Chondrocyte (in vitro differentiated cells): Measurements from ENCODE around the gene SMIM9. TPM values are rescaled to one million over a fixed set of nuclear protein-coding genes. Genes with fewer than 3 reads are reported as not detected.

Source experiments
- DNase-seq: peaks from one replicate; pipeline ENCODE4 v3.0.0; 2021; ENCODE audit warnings: mixed read lengths, low spot score
- H3K27ac Mint-ChIP-seq: one replicate; pipeline ENCODE4 v1.8.0; 2021; ENCODE audit warnings: mild to moderate bottlenecking, moderate library complexity, mixed read lengths; ENCODE audit not compliant: unreplicated experiment
- H3K27me3 Mint-ChIP-seq: 2 replicates; pipeline ENCODE4 v1.8.0; 2021; ENCODE audit warnings: low read depth, mixed read lengths
- H3K36me3 Mint-ChIP-seq: 2 replicates; pipeline ENCODE4 v1.8.0; 2021; ENCODE audit warnings: low read depth, mixed read lengths
- H3K4me1 Mint-ChIP-seq: 2 replicates; pipeline ENCODE4 v1.8.0; 2021; ENCODE audit warnings: low read depth, mild to moderate bottlenecking, mixed read lengths
- H3K4me3 Mint-ChIP-seq: one replicate; pipeline ENCODE4 v1.8.0; 2021; ENCODE audit warnings: mild to moderate bottlenecking, moderate library complexity, mixed read lengths; ENCODE audit not compliant: unreplicated experiment
- H3K9me3 Mint-ChIP-seq: 2 replicates; pipeline ENCODE4 v1.8.0; 2021; ENCODE audit warnings: low read depth, mixed read lengths
- CTCF ChIP-seq: fragments of 200-600 bp; sonication (generic); IDR thresholded peaks from 2 replicates; pipeline ENCODE4 v1.5.0; 2021; ENCODE audit warnings: antibody characterized with exemption, mild to moderate bottlenecking, moderate library complexity
- total RNA-seq: library from RNA; stranded (reverse); gene quantifications from 3 replicates; pipeline ENCODE4 v1.2.1, GENCODE V29; 2021

The SMIM9 gene
- total RNA-seq, 1 donor from 2014 or later = not detected

GRCh38 chrX:154799556-154800348 is 34.7 kb downstream of the SMIM9 start:
- Mint-ChIP-seq H3K27ac (peak overlapping the region; percentile 85), H3K4me1 (peaks cover 34% of the 10 kb centered on the region), H3K4me3 (no peak overlapping the region), H3K27me3 (no peaks in the 10 kb centered on the region), H3K36me3 (no peaks in the 10 kb centered on the region), H3K9me3 (peaks cover 10% of the 10 kb centered on the region)
- no peak for TF ChIP-seq CTCF
- DNase-seq = no peak

- Mint-ChIP-seq H3K4me1 (peaks cover 27% of the 10 kb centered on the region), H3K4me3 (no peak overlapping the region), H3K36me3 (no peaks in the 10 kb centered on the region), H3K9me3 (peaks cover 13% of the 10 kb centered on the region), H3K27me3 (no peaks in the 10 kb centered on the region), H3K27ac (no peak overlapping the region)
- TF ChIP-seq CTCF = no peak
- no peak for DNase-seq
Measured at GRCh38 chrX:154797006-154797405, 37.5 kb downstream of the SMIM9 start.

GRCh38 chrX:154795016-154795415 is 39.4 kb downstream of the SMIM9 start:
- Mint-ChIP-seq H3K27me3 (no peaks in the 10 kb centered on the region), H3K4me1 (peaks cover 24% of the 10 kb centered on the region), H3K27ac (no peak overlapping the region), H3K36me3 (no peaks in the 10 kb centered on the region), H3K4me3 (no peak overlapping the region), H3K9me3 (peaks cover 23% of the 10 kb centered on the region)
- no peak for DNase-seq
- TF ChIP-seq CTCF = no peak

- Mint-ChIP-seq H3K36me3 (no peaks in the 10 kb centered on the region), H3K27ac (no peak overlapping the region), H3K9me3 (peaks cover 17% of the 10 kb centered on the region), H3K4me3 (no peak overlapping the region), H3K27me3 (no peaks in the 10 kb centered on the region), H3K4me1 (peaks cover 10% of the 10 kb centered on the region)
- DNase-seq = no peak
- TF ChIP-seq CTCF = no peak
Measured at GRCh38 chrX:154793084-154793795, 41.2 kb downstream of the SMIM9 start.

GRCh38 chrX:154791939-154792338 is 42.5 kb downstream of the SMIM9 start:
- no peak for TF ChIP-seq CTCF
- Mint-ChIP-seq H3K9me3 (peaks cover 23% of the 10 kb centered on the region), H3K36me3 (no peaks in the 10 kb centered on the region), H3K27me3 (no peaks in the 10 kb centered on the region), H3K27ac (no peak overlapping the region), H3K4me3 (no peak overlapping the region), H3K4me1 (peaks cover 6% of the 10 kb centered on the region)
- no peak for DNase-seq
